ENCODE data around the gene SLC30A9.

The SLC30A9 gene

GRCh38 chr4:41976775-41977516 lies 13.4 kb upstream of the SLC30A9 start:
- Histone ChIP-seq H3K9me3 (ENCODE audit: control insufficient read depth in 1 of 2, low read length in 2 of 2) (no peaks in the 10 kb centered on the region), H3K27ac (ENCODE audit: low read length) (no peak overlapping the region), H3K36me3 (ENCODE audit: control insufficient read depth in 1 of 2, insufficient read depth in 2 of 2, low read length in 2 of 2) (no peaks in the 10 kb centered on the region)

GRCh38 chr4:41977709-41978108 lies 12.6 kb upstream of the SLC30A9 start:
- no peak overlapping the region for H3K27ac ChIP-seq (ENCODE audit: low read length)
- no peaks in the 10 kb centered on the region for H3K27me3 ChIP-seq (ENCODE audit: low read depth, low read length)
- H3K4me1 ChIP-seq (ENCODE audit: control insufficient read depth in 1 of 2, insufficient read depth in 2 of 2, low read length in 2 of 2) = no peaks in the 10 kb centered on the region
- H3K9me3 ChIP-seq (ENCODE audit: control insufficient read depth in 1 of 2, low read length in 2 of 2) = no peaks in the 10 kb centered on the region
- H3K36me3 ChIP-seq (ENCODE audit: control insufficient read depth in 1 of 2, insufficient read depth in 2 of 2, low read length in 2 of 2) = no peaks in the 10 kb centered on the region
- no peak overlapping the region for H3K4me3 ChIP-seq (ENCODE audit: low read depth in 1 of 2, low read length in 2 of 2)

More at GRCh38 chr4:41976775-41977516, 13.4 kb upstream of the SLC30A9 start:
- Histone ChIP-seq H3K27me3 (ENCODE audit: low read depth, low read length) (no peaks in the 10 kb centered on the region), H3K4me1 (ENCODE audit: control insufficient read depth in 1 of 2, insufficient read depth in 2 of 2, low read length in 2 of 2) (no peaks in the 10 kb centered on the region), H3K4me3 (ENCODE audit: low read depth in 1 of 2, low read length in 2 of 2) (no peak overlapping the region)

- Histone ChIP-seq H3K27me3 (ENCODE audit: low read depth, low read length) (no peaks in the 10 kb centered on the region), H3K27ac (ENCODE audit: low read length) (no peak within 1 kb of the TSS), H3K9me3 (ENCODE audit: control insufficient read depth in 1 of 2, low read length in 2 of 2) (no peaks in the 10 kb centered on the region), H3K36me3 (ENCODE audit: control insufficient read depth in 1 of 2, insufficient read depth in 2 of 2, low read length in 2 of 2) (no peaks in the 10 kb centered on the region), H3K4me3 (ENCODE audit: low read depth in 1 of 2, low read length in 2 of 2) (no peak within 1 kb of the TSS), H3K4me1 (ENCODE audit: control insufficient read depth in 1 of 2, insufficient read depth in 2 of 2, low read length in 2 of 2) (no peaks in the 10 kb centered on the region)
Observed at GRCh38 chr4:41981456-41981855, 8.9 kb upstream of the SLC30A9 start, which contains the start of gene DCAF4L1. Gene DCAF4L1 (plus strand): TSS chr4:41981756. CDS start chr4:41981793, 37 bp downstream.

- no peaks in the 10 kb centered on the region for H3K9me3 ChIP-seq (ENCODE audit: control insufficient read depth in 1 of 2, low read length in 2 of 2)
- no peaks in the 10 kb centered on the region for H3K4me1 ChIP-seq (ENCODE audit: control insufficient read depth in 1 of 2, insufficient read depth in 2 of 2, low read length in 2 of 2)
- no peaks in the 10 kb centered on the region for H3K27me3 ChIP-seq (ENCODE audit: low read depth, low read length)
- no peak overlapping the region for H3K4me3 ChIP-seq (ENCODE audit: low read depth in 1 of 2, low read length in 2 of 2)
- no peak overlapping the region for H3K27ac ChIP-seq (ENCODE audit: low read length)
- H3K36me3 ChIP-seq (ENCODE audit: control insufficient read depth in 1 of 2, insufficient read depth in 2 of 2, low read length in 2 of 2) = no peaks in the 10 kb centered on the region
Observed at GRCh38 chr4:41982716-41983115, 7.6 kb upstream of the SLC30A9 start.

GRCh38 chr4:41985151-41985550 lies 5.2 kb upstream of the SLC30A9 start:
- Histone ChIP-seq H3K36me3 (ENCODE audit: control insufficient read depth in 1 of 2, insufficient read depth in 2 of 2, low read length in 2 of 2) (no peaks in the 10 kb centered on the region), H3K4me3 (ENCODE audit: low read depth in 1 of 2, low read length in 2 of 2) (no peak overlapping the region), H3K27me3 (ENCODE audit: low read depth, low read length) (no peaks in the 10 kb centered on the region), H3K4me1 (ENCODE audit: control insufficient read depth in 1 of 2, insufficient read depth in 2 of 2, low read length in 2 of 2) (peaks cover 0 to 6% of the 10 kb centered on the region in 2 donors), H3K9me3 (ENCODE audit: control insufficient read depth in 1 of 2, low read length in 2 of 2) (no peaks in the 10 kb centered on the region), H3K27ac (ENCODE audit: low read length) (no peak overlapping the region)

- Histone ChIP-seq H3K9me3 (ENCODE audit: control insufficient read depth in 1 of 2, low read length in 2 of 2) (no peaks in the 10 kb centered on the region), H3K4me3 (ENCODE audit: low read depth in 1 of 2, low read length in 2 of 2) (peak overlapping the region; percentile 91 to 94), H3K27me3 (ENCODE audit: low read depth, low read length) (no peaks in the 10 kb centered on the region), H3K4me1 (ENCODE audit: control insufficient read depth in 1 of 2, insufficient read depth in 2 of 2, low read length in 2 of 2) (peaks cover 0 to 23% of the 10 kb centered on the region in 2 donors), H3K27ac (ENCODE audit: low read length) (peak overlapping the region; percentile 74), H3K36me3 (ENCODE audit: control insufficient read depth in 1 of 2, insufficient read depth in 2 of 2, low read length in 2 of 2) (no peaks in the 10 kb centered on the region)
Observed at GRCh38 chr4:41989994-41990364, 351 bp upstream of the SLC30A9 start.

GRCh38 chr4:41991916-41992767 lies 1.8 kb downstream of the SLC30A9 start:
- Histone ChIP-seq H3K27me3 (ENCODE audit: low read depth, low read length) (no peaks in the 10 kb centered on the region), H3K27ac (ENCODE audit: low read length) (no peak overlapping the region), H3K36me3 (ENCODE audit: control insufficient read depth in 1 of 2, insufficient read depth in 2 of 2, low read length in 2 of 2) (no peaks in the 10 kb centered on the region), H3K9me3 (ENCODE audit: control insufficient read depth in 1 of 2, low read length in 2 of 2) (no peaks in the 10 kb centered on the region), H3K4me3 (ENCODE audit: low read depth in 1 of 2, low read length in 2 of 2) (peak overlapping the region in 1 of 2 donors; percentile 94), H3K4me1 (ENCODE audit: control insufficient read depth in 1 of 2, insufficient read depth in 2 of 2, low read length in 2 of 2) (peaks cover 0 to 23% of the 10 kb centered on the region in 2 donors)

- H3K27me3 ChIP-seq (ENCODE audit: low read depth, low read length) = no peaks in the 10 kb centered on the region
- peaks cover 0 to 23% of the 10 kb centered on the region in 2 donors for H3K4me1 ChIP-seq (ENCODE audit: control insufficient read depth in 1 of 2, insufficient read depth in 2 of 2, low read length in 2 of 2)
- peaks cover 0 to 3% of the 10 kb centered on the region in 2 donors for H3K36me3 ChIP-seq (ENCODE audit: control insufficient read depth in 1 of 2, insufficient read depth in 2 of 2, low read length in 2 of 2)
- H3K9me3 ChIP-seq (ENCODE audit: control insufficient read depth in 1 of 2, low read length in 2 of 2) = no peaks in the 10 kb centered on the region
- no peak overlapping the region for H3K4me3 ChIP-seq (ENCODE audit: low read depth in 1 of 2, low read length in 2 of 2)
- no peak overlapping the region for H3K27ac ChIP-seq (ENCODE audit: low read length)
Observed at GRCh38 chr4:41992967-41993857, 2.9 kb downstream of the SLC30A9 start.

GRCh38 chr4:41994461-41994985 lies 4.2 kb downstream of the SLC30A9 start:
- Histone ChIP-seq H3K36me3 (ENCODE audit: control insufficient read depth in 1 of 2, insufficient read depth in 2 of 2, low read length in 2 of 2) (peaks cover 0 to 3% of the 10 kb centered on the region in 2 donors), H3K4me3 (ENCODE audit: low read depth in 1 of 2, low read length in 2 of 2) (no peak overlapping the region), H3K27me3 (ENCODE audit: low read depth, low read length) (no peaks in the 10 kb centered on the region)

GRCh38 chr4:41998019-41998418 lies 7.7 kb downstream of the SLC30A9 start:
- Histone ChIP-seq H3K9me3 (ENCODE audit: control insufficient read depth in 1 of 2, low read length in 2 of 2) (no peaks in the 10 kb centered on the region), H3K27me3 (ENCODE audit: low read depth, low read length) (no peaks in the 10 kb centered on the region), H3K4me3 (ENCODE audit: low read depth in 1 of 2, low read length in 2 of 2) (no peak overlapping the region), H3K36me3 (ENCODE audit: control insufficient read depth in 1 of 2, insufficient read depth in 2 of 2, low read length in 2 of 2) (peaks cover 0 to 3% of the 10 kb centered on the region in 2 donors), H3K4me1 (ENCODE audit: control insufficient read depth in 1 of 2, insufficient read depth in 2 of 2, low read length in 2 of 2) (no peaks in the 10 kb centered on the region), H3K27ac (ENCODE audit: low read length) (no peak overlapping the region)

More at GRCh38 chr4:41994461-41994985, 4.2 kb downstream of the SLC30A9 start:
- peaks cover 0 to 20% of the 10 kb centered on the region in 2 donors for H3K4me1 ChIP-seq (ENCODE audit: control insufficient read depth in 1 of 2, insufficient read depth in 2 of 2, low read length in 2 of 2)
- no peak overlapping the region for H3K27ac ChIP-seq (ENCODE audit: low read length)
- no peaks in the 10 kb centered on the region for H3K9me3 ChIP-seq (ENCODE audit: control insufficient read depth in 1 of 2, low read length in 2 of 2)
